Hematopoietic multipotent progenitor cell (in vitro differentiated cells): ENCODE measurements around the gene ABTB1. TPM values are rescaled to one million over a fixed set of nuclear protein-coding genes. Genes with fewer than 3 reads are reported as not detected.

Experiments used
- DNase-seq, 3 donors: peaks; one replicate each; pipeline ENCODE4 v3.0.0-alpha.2; 2011 to 2015; ENCODE audit warnings: low read depth in 2 of 3, low spot score in 2 of 3
- total RNA-seq: library from RNA; depleted of rRNA; stranded (reverse); fragments of >200 nt; gene quantifications from one replicate; pipeline ENCODE4 v1.2.3, GENCODE V29; 2012

ABTB1 gene
- total RNA-seq, 1 donor, result 42.5 TPM

DNA sequence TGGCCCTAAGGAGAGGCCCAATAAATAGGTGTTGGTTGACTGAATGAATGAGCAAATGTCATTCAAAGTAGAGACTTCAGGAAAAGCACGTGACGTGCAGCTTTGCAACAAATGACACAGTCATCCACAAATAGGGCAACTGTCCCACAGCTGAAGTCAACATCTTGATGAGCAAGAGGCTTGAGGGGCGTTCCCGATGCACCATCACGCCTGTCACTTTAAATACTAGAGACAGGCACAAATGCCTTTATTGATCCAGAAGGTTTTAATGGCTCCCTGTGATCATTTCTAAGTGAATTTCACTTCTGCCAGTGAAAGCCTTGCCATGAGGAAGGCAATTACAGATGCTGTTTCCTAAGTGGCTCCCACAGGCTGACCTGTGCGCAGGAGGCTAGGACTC, 43.6 kb downstream of the ABTB1 start:
- DNase-seq, result no peak

DNA sequence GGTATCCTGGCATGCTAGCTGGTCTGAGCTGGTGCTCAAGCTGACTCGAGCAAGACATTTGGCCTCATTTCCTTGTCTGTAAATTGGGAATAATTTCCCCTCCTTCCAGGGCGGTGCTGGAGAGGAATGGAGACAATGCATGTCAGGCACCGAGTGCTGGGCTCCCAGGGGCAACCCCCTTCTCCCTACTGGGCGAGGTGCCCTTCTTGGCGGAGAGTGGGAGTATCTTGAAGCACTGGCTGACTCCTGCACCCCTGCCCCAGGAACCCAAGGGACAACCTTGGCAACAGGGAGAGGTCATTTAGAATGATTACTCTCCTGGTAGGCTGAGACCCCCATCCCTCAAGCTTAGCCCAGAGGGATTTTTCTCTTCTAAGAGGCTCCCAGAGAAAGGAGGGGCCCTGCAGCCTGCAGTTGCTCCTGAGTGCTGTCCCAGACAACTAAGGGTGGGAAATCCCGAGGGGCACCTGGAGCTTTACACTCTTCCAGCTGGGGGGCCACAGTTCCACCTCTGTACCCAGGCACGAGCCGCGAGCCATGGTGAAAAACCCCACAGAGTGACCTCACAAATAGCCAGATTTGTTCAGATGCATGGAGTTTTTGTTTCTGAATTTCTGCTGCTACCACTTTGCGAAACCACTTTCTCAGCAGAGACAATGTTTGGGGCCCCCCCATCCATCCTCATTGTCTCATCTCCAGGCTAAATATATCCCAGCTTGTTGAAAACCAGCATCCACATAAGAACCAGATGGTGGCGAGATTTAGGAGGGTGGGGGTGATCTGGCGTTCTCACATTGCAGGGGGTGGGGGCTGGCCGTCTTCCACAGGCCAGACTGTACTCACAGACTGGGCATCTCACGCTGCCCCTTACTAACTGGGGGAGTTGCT, 44.8 kb downstream of the ABTB1 start:
- no peak for DNase-seq

DNA sequence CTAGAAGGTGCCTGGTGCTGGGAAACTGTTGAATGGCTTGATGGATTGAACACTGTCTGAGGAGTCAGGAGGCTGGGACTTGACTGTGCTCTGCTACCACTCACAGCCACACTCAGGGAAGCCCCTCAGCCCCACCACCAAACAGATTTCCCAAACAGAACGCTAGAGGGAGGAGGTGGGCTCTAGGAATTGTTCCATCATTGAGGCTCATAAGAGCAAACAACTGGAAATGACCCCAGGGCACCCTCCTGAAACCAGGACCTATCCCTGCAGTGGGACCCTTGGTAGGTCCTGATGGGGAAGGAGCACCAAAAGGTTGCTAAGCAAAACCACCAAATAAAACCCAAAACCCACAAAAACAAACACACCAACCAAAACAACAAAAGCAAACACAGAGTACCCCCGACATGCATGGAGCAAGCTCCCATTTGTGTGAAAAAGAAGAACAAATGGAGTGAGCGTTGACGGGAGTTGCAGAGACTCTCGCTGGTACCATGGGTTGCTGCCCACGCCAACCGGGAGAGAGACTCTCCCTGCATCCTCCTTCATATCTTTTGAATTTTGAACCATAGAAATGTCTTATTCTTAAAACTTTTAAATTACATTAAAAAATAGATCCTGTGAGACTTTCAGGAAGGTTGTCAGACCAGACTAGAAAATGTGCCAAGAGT, 45.6 kb downstream of the ABTB1 start:
- no peak for DNase-seq

GRCh38 chr3:127718916-127719290, 46.2 kb downstream of the ABTB1 start:
- no peak for DNase-seq

GRCh38 chr3:127719369-127719768, 46.6 kb downstream of the ABTB1 start:
- DNase-seq, result no peak

- no peak for DNase-seq
These were observed 47.5 kb downstream of the ABTB1 start for GRCh38 chr3:127720161-127720823.

GRCh38 chr3:127720985-127721935, 48.5 kb downstream of the ABTB1 start:
- no peak for DNase-seq

DNA sequence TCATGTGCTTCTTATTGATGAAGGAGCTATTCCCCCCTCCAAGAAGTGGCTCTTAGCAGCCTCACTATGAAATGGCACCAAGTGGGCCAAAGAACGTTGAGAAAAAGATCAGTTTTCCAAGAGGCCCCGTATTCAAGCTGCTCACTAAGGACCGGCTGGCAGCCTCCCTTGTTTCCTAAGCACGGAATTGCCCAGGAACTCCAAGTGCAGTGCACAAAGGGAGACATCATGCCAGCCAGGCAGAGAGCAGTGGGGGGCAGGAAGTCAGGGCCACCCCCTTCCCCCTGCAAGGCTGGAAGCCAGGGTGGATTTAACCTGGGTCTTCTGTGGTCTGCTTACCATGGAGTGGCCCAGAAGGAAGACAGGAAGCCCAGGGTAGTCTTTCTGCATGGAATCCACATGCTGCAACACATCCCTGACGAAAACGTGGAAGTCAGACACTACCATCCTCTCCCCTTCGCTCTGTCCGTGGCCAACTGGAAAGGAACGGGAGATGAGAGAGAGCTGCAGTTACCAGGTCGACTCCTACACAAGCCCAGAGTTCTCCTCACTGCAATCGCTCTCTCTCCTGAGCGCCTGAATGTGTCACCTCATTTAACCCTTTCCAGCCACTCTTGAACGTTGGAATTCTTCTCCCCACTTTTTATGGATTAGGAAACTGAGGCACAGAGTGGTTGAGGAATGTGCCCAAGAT, 49.5 kb downstream of the ABTB1 start:
- no peak for DNase-seq

DNA sequence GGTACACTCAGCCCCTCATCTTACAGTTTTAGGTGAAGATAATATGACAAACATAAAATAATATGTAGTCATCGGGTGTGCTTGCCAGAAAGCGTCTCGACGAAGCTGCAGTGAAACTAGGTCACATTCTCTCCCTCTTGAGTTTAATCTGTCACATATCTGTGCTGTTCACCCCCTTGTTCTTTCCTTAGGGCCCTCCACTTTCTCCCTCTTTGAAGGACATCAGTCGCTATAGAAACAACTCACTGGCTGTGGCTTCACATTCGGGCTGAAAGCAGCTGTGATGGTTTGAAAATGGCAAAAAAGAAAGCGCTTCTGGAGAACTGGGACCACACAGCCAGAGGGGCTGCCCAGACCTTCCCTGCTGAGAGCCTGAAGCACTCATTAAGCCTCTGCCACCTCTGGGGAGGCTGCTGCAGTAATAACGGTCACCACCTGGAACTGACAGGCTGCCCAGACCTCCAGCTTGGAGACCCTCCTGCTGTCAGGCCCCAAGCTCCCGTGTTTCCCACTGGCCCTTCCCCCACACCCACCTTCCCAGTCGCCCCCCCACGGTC, 50.3 kb downstream of the ABTB1 start:
- DNase-seq, result no peak

- no peak for DNase-seq
These were observed 54.1 kb downstream of the ABTB1 start for GRCh38 chr3:127726894-127727293.

DNA sequence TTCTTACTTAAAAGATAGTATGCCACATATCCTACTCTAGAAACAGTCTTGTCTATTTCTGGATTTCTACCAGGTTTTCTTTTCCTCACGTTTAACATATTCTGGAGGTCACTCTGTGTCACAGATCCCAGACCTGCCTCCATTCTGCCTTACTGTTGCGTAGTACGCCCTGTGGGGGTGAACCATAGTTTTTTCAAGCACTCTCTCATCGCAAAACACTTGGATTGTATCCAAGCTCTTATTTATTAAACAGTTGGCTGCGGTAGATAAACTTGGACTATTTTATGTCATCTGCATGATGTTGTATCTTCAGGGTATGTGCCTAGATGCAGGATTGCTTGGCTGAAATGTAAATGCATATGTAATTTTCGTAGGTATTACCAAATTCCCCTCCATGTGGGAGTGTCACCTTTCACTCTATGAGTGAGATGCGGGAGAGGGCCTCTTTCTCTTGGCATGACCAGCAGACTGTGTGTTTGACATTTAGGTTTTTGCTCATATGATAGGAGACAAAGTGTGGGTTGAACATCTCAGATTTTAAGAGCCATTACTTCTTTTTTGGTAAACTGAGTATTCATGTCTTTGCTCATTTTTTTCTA, 55.8 kb downstream of the ABTB1 start:
- DNase-seq, result no peak

- peak in 2 of 3 donors; percentile 38 to 69 for DNase-seq
These were observed 56.9 kb downstream of the ABTB1 start for GRCh38 chr3:127729556-127730056.

GRCh38 chr3:127730171-127730570, 57.4 kb downstream of the ABTB1 start:
- no peak for DNase-seq

Other genes starting within 250 kb of the ABTB1 start
- gene TPRA1, start 82.2 kb upstream of the ABTB1 start, total RNA-seq, result 54.1 TPM
- gene MCM2, start 74.5 kb upstream of the ABTB1 start, total RNA-seq, result 212 TPM
- 12.4 TPM for gene PODXL2, start 43.8 kb upstream of the ABTB1 start, total RNA-seq
- 52.2 TPM for gene MGLL, start 149.6 kb downstream of the ABTB1 start, total RNA-seq
- 0.27 TPM for gene KBTBD12, start 242.3 kb downstream of the ABTB1 start, total RNA-seq